GM12801 (cell line): Measurements from ENCODE around the gene SLC22A23.

ENCODE experiments used
- TF ChIP-seq, protein P1 (sequence below): IDR thresholded peaks from one replicate; pipeline ENCODE4 v1.5.1; 2011; ENCODE audit warnings: control low read depth; ENCODE audit not compliant: insufficient read length; ENCODE audit errors: extremely low read depth

SLC22A23 gene

GRCh38 chr6:3440911-3441310 lies 15.9 kb downstream of the SLC22A23 start:
- TF ChIP-seq, protein P1, sequence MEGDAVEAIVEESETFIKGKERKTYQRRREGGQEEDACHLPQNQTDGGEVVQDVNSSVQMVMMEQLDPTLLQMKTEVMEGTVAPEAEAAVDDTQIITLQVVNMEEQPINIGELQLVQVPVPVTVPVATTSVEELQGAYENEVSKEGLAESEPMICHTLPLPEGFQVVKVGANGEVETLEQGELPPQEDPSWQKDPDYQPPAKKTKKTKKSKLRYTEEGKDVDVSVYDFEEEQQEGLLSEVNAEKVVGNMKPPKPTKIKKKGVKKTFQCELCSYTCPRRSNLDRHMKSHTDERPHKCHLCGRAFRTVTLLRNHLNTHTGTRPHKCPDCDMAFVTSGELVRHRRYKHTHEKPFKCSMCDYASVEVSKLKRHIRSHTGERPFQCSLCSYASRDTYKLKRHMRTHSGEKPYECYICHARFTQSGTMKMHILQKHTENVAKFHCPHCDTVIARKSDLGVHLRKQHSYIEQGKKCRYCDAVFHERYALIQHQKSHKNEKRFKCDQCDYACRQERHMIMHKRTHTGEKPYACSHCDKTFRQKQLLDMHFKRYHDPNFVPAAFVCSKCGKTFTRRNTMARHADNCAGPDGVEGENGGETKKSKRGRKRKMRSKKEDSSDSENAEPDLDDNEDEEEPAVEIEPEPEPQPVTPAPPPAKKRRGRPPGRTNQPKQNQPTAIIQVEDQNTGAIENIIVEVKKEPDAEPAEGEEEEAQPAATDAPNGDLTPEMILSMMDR = no peak

- TF ChIP-seq, protein P1 = no peak
Measured at GRCh38 chr6:3439961-3440360, 16.9 kb downstream of the SLC22A23 start.

GRCh38 chr6:3438190-3439167 lies 18.4 kb downstream of the SLC22A23 start:
- TF ChIP-seq, protein P1 = no peak

- TF ChIP-seq, protein P1 = no peak
Measured at GRCh38 chr6:3433005-3433404, 23.8 kb downstream of the SLC22A23 start.

- TF ChIP-seq, protein P1 = no peak
Measured at GRCh38 chr6:3432416-3432815, 24.4 kb downstream of the SLC22A23 start.

DNA sequence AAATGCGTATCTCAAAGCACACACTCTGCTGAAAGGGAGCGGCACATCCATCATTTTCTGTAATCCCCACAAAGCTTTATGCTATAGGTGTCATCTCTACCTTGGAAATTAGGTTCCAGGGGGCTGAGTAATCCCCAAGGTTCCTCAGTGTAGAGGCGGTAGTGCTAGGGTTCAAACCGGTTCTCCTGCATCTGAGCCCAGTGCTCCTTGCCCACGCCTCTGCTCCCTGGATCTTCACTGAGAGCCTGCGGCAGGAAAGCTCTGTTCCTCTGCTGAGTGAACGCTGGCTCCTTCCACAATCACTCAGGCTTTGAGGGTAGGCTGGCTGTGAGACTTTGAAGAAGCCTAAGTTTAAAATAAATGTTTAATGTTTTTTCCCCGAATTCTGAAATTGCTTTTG lies 24.9 kb downstream of the SLC22A23 start:
- TF ChIP-seq, protein P1 = no peak

DNA sequence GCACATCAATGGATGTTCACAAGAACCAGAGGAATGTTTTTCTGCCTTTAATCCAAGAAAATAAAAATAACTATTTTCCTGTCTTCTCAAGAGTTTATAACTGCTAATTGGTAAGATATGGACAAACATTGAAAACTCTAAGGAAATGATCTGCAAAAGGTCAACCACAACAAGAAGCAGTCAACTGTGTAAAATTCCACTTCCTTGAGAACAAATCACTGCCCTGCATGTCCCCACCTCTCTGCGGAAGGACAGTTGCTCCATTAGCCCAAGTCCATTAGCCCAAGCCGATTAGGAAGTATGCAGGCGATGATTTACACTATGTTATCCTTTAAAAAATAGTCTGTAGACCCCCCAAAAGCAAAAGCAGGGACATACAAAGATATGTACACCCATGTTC lies 27.6 kb downstream of the SLC22A23 start:
- TF ChIP-seq, protein P1 = no peak
